Rectal smooth muscle tissue (tissue), 1 donor: Measurements from ENCODE around the gene PHLDB1.

Source experiments
- H3K27ac ChIP-seq: one replicate; pipeline ENCODE4 v1.7.0; 2013; ENCODE audit warnings: low read depth, low read length, inconsistent platforms
- H3K27me3 ChIP-seq: one replicate; pipeline ENCODE4 v1.7.0; 2013; ENCODE audit warnings: low read length; ENCODE audit not compliant: control insufficient read depth, insufficient read depth
- H3K36me3 ChIP-seq: one replicate; pipeline ENCODE4 v1.7.0; 2013; ENCODE audit warnings: low read length; ENCODE audit not compliant: control insufficient read depth, insufficient read depth
- H3K4me1 ChIP-seq: one replicate; pipeline ENCODE4 v1.7.0; 2013; ENCODE audit warnings: low read length; ENCODE audit not compliant: control insufficient read depth, insufficient read depth
- H3K4me3 ChIP-seq: one replicate; pipeline ENCODE4 v1.7.0; 2013; ENCODE audit warnings: low read length
- H3K9ac ChIP-seq: one replicate; pipeline ENCODE4 v1.7.0; 2013; ENCODE audit warnings: low read length

The PHLDB1 gene

GRCh38 chr11:118697346-118697745 is 89.9 kb downstream of the PHLDB1 start:
- Histone ChIP-seq H3K27ac (no peak overlapping the region), H3K4me3 (no peak overlapping the region), H3K9ac (no peak overlapping the region), H3K36me3 (no peaks in the 10 kb centered on the region), H3K27me3 (no peaks in the 10 kb centered on the region), H3K4me1 (no peaks in the 10 kb centered on the region)

DNA sequence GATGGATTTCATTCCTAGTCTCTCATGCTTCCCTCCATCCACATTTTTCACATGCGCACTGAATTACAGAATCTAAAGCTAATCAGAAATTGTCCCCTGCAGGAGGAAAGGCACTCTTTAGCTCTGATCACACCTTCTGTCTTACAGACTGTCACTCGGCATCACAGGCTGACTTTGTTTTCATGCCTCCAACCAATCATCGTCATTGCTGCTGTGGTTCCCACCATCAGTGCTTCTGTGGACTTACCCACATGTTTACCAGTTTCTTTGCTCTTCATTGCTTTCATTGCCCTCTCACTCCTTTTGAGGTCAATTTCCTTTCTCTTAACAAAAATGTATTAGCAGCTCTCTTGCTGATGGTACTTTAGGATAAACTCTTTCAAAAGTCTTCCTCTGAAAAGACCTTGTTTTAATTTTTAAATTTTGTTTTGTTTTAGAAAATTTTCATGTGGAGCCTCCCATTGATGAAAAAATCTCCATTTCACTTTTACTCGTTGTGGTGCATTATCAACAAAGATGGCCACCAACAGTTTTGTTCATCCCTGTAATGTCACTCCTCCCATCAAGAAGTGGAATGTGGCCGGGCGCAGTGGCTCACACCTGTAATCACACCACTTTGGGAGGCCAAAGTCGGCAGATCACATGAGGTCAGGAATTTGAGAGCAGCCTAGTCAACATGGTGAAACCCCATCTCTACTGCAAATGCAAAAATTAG is 92.2 kb downstream of the PHLDB1 start:
- H3K4me1 ChIP-seq = no peaks in the 10 kb centered on the region
- H3K36me3 ChIP-seq = no peaks in the 10 kb centered on the region
- no peak overlapping the region for H3K27ac ChIP-seq
- no peak overlapping the region for H3K4me3 ChIP-seq
- H3K27me3 ChIP-seq = no peaks in the 10 kb centered on the region
- no peak overlapping the region for H3K9ac ChIP-seq

GRCh38 chr11:118703563-118704106 is 96.2 kb downstream of the PHLDB1 start:
- H3K4me1 ChIP-seq = no peaks in the 10 kb centered on the region
- H3K36me3 ChIP-seq = no peaks in the 10 kb centered on the region
- H3K27ac ChIP-seq = no peak overlapping the region

DNA sequence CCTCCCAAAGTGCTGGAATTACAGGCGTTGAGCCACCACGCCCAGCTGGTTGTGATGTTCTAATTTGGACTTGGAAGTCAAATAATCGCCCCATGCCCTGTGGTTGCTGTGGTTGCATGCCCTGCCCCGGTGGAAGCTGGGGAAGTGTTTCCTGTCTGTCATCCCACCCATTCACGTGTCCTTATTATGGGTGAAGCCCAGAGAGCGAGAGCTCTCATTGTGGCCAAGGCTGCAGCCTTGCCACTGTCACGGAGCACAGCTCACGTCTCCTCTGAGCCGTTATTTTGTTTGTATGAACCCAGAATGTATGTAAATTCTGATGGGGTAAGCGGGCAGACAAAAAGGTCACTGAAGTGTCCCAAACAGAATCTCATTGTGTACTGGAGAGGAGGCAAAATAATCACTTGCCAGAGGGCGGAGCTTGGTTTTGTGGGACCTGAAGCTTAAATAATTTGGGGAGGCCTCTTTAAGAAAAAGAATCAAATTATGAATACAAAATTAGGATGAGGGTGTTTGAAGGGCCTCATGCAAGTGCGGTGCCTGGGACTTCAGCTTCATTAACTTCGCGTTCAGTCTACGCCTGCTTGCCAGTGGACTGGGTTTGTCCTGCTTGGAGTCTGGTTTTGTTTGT is 97.8 kb downstream of the PHLDB1 start:
- H3K4me1 ChIP-seq = no peaks in the 10 kb centered on the region
- H3K36me3 ChIP-seq = no peaks in the 10 kb centered on the region
- no peak overlapping the region for H3K9ac ChIP-seq
- H3K27me3 ChIP-seq = no peaks in the 10 kb centered on the region
- H3K27ac ChIP-seq = no peak overlapping the region
- no peak overlapping the region for H3K4me3 ChIP-seq

More at GRCh38 chr11:118703563-118704106, 96.2 kb downstream of the PHLDB1 start:
- H3K4me3 ChIP-seq = no peak overlapping the region
- H3K27me3 ChIP-seq = no peaks in the 10 kb centered on the region
- no peak overlapping the region for H3K9ac ChIP-seq

GRCh38 chr11:118705791-118706545 is 98.6 kb downstream of the PHLDB1 start:
- H3K36me3 ChIP-seq = no peaks in the 10 kb centered on the region
- H3K27ac ChIP-seq = no peak overlapping the region
- no peaks in the 10 kb centered on the region for H3K4me1 ChIP-seq
- no peak overlapping the region for H3K9ac ChIP-seq
- H3K4me3 ChIP-seq = no peak overlapping the region
- H3K27me3 ChIP-seq = no peaks in the 10 kb centered on the region

GRCh38 chr11:118706546-118706825 is 99.1 kb downstream of the PHLDB1 start:
- Histone ChIP-seq H3K9ac (no peak overlapping the region), H3K36me3 (no peaks in the 10 kb centered on the region), H3K4me1 (no peaks in the 10 kb centered on the region), H3K27ac (no peak overlapping the region), H3K27me3 (no peaks in the 10 kb centered on the region), H3K4me3 (no peak overlapping the region)
